Measurements from ENCODE around the gene DNPEP. TPM values are rescaled to one million over a fixed set of nuclear protein-coding genes. Genes with fewer than 3 reads are reported as not detected.

DNPEP gene
- total and polyA plus RNA-seq, 9 donors, result 23.4 to 72.9 (median 61.8) TPM

DNA sequence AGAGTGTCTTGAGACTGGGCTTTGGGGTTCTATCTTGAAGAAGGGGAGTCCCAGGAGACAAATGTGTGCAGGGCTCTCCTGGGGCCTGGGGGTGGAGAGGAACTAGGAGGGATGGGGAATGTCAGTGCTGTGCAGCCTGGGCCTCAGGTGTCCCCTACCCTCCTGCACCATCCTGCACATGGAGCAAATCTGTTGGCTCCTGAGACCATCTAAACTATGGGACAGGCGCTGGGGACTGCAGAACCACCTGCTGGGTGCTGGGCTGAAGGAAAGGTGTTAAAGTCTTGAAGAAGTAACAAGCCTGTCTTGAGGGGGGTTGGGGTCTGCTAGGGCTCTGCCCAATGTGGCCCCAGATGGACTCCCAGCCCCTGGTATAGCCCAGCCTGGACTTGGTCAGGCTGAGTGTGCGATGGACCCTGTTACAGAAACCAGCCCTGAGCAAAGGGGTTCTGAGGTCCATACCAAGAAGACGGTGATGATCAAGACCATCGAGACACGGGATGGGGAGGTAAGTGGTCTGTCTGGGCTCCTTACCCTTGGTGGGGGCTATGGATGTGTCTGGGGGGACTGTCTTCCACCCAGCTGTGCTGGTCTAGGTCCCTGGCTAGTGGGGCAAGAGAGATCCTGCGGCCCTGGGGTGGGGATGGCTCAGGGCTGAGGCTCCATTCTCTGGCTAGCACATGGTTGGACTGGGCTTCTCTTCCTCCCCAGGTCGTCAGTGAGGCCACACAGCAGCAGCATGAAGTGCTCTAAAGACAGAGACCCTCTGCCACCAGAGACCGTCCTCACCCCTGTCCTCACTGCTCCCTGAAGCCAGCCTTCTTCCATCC lies 37.7 kb upstream of the DNPEP start:
- Histone ChIP-seq H3K4me3 (no peak overlapping the region), H3K36me3 (no peaks in the 10 kb centered on the region), H3K9me3 (no peaks in the 10 kb centered on the region), H3K4me1 (ENCODE audit: insufficient read depth) (no peaks in the 10 kb centered on the region), H3K27ac (no peak overlapping the region), H3K27me3 (no peaks in the 10 kb centered on the region)
- WGBS, 3 donors, result 91 to 95% (median 93%) methylated on average over 8 of the region's 8 CpGs
- TF ChIP-seq EP300 (IDR thresholded peaks at IDR 0.05) (no peak), POLR2A (IDR thresholded peaks at IDR 0.05) (no peak)
- TF ChIP-seq, protein P1, sequence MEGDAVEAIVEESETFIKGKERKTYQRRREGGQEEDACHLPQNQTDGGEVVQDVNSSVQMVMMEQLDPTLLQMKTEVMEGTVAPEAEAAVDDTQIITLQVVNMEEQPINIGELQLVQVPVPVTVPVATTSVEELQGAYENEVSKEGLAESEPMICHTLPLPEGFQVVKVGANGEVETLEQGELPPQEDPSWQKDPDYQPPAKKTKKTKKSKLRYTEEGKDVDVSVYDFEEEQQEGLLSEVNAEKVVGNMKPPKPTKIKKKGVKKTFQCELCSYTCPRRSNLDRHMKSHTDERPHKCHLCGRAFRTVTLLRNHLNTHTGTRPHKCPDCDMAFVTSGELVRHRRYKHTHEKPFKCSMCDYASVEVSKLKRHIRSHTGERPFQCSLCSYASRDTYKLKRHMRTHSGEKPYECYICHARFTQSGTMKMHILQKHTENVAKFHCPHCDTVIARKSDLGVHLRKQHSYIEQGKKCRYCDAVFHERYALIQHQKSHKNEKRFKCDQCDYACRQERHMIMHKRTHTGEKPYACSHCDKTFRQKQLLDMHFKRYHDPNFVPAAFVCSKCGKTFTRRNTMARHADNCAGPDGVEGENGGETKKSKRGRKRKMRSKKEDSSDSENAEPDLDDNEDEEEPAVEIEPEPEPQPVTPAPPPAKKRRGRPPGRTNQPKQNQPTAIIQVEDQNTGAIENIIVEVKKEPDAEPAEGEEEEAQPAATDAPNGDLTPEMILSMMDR (IDR thresholded peaks at IDR 0.05), result no peak
- no peak for DNase-seq
- intact Hi-C loops (cut with DNase I), result no loop called here

DNA sequence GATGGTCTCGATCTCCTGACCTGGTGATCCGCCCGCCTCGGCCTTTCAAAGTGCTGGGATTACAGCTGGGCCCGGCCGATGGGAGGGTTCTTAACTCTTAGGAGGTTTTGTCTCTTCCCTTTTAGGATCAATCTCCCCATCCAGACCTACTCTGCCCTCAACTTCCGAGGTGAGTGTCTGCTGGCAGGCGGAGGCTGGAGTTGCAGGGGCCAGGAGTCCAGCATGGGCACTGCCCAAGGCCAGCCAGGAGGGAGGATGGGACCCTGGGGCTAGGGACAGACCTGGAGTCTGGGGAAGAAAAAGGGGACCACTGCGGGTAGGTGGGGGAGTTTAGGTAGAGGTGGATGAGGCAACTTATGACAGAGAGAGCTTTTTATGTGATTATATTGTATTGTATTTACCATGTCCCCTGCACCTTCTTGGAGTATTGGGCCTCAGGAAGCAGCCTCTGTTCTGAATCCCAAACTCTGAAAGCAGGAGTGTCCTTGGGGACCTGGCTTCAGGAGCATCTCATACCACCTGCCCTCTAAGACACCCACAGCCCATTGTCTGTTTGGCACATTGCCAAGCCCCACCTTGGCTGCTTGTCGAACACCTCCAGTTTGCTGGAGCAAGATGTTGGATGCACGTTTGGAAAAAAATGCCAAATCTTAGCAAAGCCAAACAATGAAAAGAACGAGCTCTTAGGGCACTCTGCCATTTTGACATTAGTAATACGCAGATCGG lies 36.1 kb upstream of the DNPEP start:
- H3K4me1 ChIP-seq (ENCODE audit: insufficient read depth), result no peaks in the 10 kb centered on the region
- 69 to 74% (median 72%) methylated on average over 14 of the region's 14 CpGs for WGBS, 3 donors
- TF ChIP-seq, protein P1 (IDR thresholded peaks at IDR 0.05), result no peak
- TF ChIP-seq EP300 (IDR thresholded peaks at IDR 0.05) (no peak), POLR2A (IDR thresholded peaks at IDR 0.05) (no peak)
- intact Hi-C loops (cut with DNase I), result no loop called here
- H3K27ac ChIP-seq, result peak overlapping the region in 1 of 2 donors; percentile 32
- no peaks in the 10 kb centered on the region for H3K27me3 ChIP-seq
- peak in 3 of 5 donors; percentile 37 to 64 (median 64) for DNase-seq
- H3K4me3 ChIP-seq, result no peak overlapping the region
- no peaks in the 10 kb centered on the region for H3K9me3 ChIP-seq
- H3K36me3 ChIP-seq, result no peaks in the 10 kb centered on the region

DNA sequence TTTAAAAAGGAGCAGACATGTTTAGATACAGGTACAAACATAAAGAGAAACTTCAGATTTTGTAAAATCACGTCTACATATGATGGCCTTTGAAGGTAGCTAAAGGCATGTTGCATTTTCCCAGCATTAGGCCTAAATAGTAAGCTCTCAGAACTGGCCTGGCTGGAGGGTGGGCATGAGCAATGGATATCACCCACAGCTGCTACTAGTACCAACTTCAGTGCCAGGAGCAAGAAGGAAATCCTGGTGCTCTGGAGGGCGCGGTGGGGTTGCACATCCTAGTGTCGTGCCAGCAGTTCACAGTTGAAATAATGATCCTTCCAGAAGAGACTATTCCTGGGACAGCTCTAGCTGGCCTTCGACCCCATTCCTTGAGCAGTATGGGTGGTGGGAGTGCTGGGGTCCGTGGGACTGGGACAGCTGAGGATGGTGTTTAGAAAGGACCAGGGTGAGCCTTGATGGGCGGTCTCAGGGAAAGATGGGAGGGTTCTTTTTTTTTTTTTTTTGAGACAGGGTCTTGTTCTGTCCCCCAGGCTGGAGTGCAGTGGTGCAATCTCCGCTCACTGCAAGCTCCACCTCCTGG lies 35.3 kb upstream of the DNPEP start:
- intact Hi-C loops (cut with DNase I), result no loop called here
- DNase-seq, result no peak

DNA sequence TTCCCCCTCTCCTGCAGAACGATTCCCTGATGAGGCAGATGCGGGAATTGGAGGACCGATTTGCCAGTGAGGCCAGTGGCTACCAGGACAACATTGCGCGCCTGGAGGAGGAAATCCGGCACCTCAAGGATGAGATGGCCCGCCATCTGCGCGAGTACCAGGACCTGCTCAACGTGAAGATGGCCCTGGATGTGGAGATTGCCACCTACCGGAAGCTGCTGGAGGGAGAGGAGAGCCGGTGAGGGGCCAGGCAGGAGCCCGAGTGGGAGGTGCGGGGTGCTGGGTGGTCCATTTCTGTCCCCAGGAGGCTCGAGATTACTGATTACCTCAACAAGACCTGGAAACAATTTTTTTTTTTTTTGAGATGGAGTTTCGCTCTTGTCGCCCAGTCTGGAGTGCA lies 33.6 kb upstream of the DNPEP start:
- peak in 1 of 5 donors; percentile 20 for DNase-seq
- Histone ChIP-seq H3K27me3 (no peaks in the 10 kb centered on the region), H3K4me3 (peak overlapping the region; percentile 43), H3K9me3 (no peaks in the 10 kb centered on the region), H3K4me1 (ENCODE audit: insufficient read depth) (peaks cover 5% of the 10 kb centered on the region), H3K27ac (no peak overlapping the region), H3K36me3 (no peaks in the 10 kb centered on the region)
- TF ChIP-seq POLR2A (IDR thresholded peaks at IDR 0.05) (no peak), EP300 (IDR thresholded peaks at IDR 0.05) (no peak)
- TF ChIP-seq, protein P1 (IDR thresholded peaks at IDR 0.05), result no peak
- intact Hi-C loops (cut with DNase I), result no loop called here
- 83 to 91% (median 87%) methylated on average over 17 of the region's 17 CpGs for WGBS, 3 donors

More for the DNA sequence above, 35.3 kb upstream of the DNPEP start:
- Histone ChIP-seq H3K36me3 (no peaks in the 10 kb centered on the region), H3K27ac (no peak overlapping the region), H3K4me3 (peak overlapping the region; percentile 16), H3K27me3 (no peaks in the 10 kb centered on the region), H3K4me1 (ENCODE audit: insufficient read depth) (peaks cover 2% of the 10 kb centered on the region), H3K9me3 (no peaks in the 10 kb centered on the region)
- WGBS, 3 donors, result 86 to 96% (median 94%) methylated on average over 8 of the region's 8 CpGs
- no peak for TF ChIP-seq EP300 (IDR thresholded peaks at IDR 0.05)
- TF ChIP-seq, protein P1 (IDR thresholded peaks at IDR 0.05), result no peak
- TF ChIP-seq POLR2A (IDR thresholded peaks at IDR 0.05), result no peak
